Testis (tissue), 5 donors: ENCODE results near the gene PLBD2. TPM values are rescaled to one million over a fixed set of nuclear protein-coding genes. Genes with fewer than 3 reads are reported as not detected.

Experiments
- DNase-seq: peaks from one replicate; pipeline ENCODE4 v3.0.0-alpha.2; 2019
- H3K27ac ChIP-seq, 2 donors: fragments of 200-600 bp; sonication (generic); one replicate each; pipeline ENCODE4 v1.5.1; 2019
- H3K27me3 ChIP-seq: fragments of 200-600 bp; sonication (generic); one replicate; pipeline ENCODE4 v1.5.1; 2019
- H3K36me3 ChIP-seq: fragments of 200-600 bp; sonication (generic); one replicate; pipeline ENCODE4 v1.5.1; 2017; ENCODE audit warnings: low read depth; ENCODE audit errors: missing control alignments
- H3K4me1 ChIP-seq: fragments of 200-600 bp; sonication (generic); one replicate; pipeline ENCODE4 v1.5.1; 2019
- H3K4me3 ChIP-seq, 2 donors: fragments of 200-600 bp; sonication (generic); one replicate each; pipeline ENCODE4 v1.5.1; 2017 to 2019
- H3K9me3 ChIP-seq: fragments of 200-600 bp; sonication (generic); one replicate; pipeline ENCODE4 v1.5.1; 2017
- POLR2A ChIP-seq: fragments of 450-650 bp; IDR thresholded peaks from one replicate; pipeline ENCODE4 v1.6.1; 2017; ENCODE audit warnings: antibody characterized with exemption, mild to moderate bottlenecking, moderate library complexity
- WGBS, 2 donors: methylation state at CpG; one replicate each; pipeline ENCODE4 v1.1.5; 2018; 5-methylcytosine and 5-hydroxymethylcytosine counted together
- intact Hi-C: fragments of 100-400 bp; cut with DNase I; formaldehyde crosslinking; loops from one replicate; pipeline ENCODE4 v1.15.1; 2023; ENCODE audit warnings: low total_unique reads
- long read RNA-seq, 2 donors: transcript quantifications; one replicate each; lab custom pipeline, GENCODE V29; 2026
- polyA plus RNA-seq: library from polyadenylated mRNA; stranded (reverse); fragments of 350-450 nt; fragmentation: Illumina TruSeq; extraction: RNeasy Lipid Tissue Mini Kit (QIAGEN cat#74804); gene quantifications from one replicate; pipeline ENCODE4 v1.2.3, GENCODE V29; 2014; ENCODE audit warnings: low read depth, low replicate concordance; ENCODE audit not compliant: insufficient read depth
- total RNA-seq, 2 donors: library from RNA; depleted of rRNA; stranded (reverse); fragments of >200 nt; gene quantifications; one replicate each; pipeline ENCODE4 v1.2.3, GENCODE V29; 2016
- TF ChIP-seq, protein P1 (sequence below), 3 experiments: fragments of 450-650 bp in 2 of 3; fragments of 200-600 bp in 1 of 3; sonication (generic) in 1 of 3; IDR thresholded peaks; one replicate each; pipeline ENCODE4 v1.5.1; 2016 to 2019; ENCODE audit warnings: antibody characterized with exemption in 3 of 3, mild to moderate bottlenecking in 2 of 3, moderate library complexity in 1 of 3

PLBD2 gene, protein sequence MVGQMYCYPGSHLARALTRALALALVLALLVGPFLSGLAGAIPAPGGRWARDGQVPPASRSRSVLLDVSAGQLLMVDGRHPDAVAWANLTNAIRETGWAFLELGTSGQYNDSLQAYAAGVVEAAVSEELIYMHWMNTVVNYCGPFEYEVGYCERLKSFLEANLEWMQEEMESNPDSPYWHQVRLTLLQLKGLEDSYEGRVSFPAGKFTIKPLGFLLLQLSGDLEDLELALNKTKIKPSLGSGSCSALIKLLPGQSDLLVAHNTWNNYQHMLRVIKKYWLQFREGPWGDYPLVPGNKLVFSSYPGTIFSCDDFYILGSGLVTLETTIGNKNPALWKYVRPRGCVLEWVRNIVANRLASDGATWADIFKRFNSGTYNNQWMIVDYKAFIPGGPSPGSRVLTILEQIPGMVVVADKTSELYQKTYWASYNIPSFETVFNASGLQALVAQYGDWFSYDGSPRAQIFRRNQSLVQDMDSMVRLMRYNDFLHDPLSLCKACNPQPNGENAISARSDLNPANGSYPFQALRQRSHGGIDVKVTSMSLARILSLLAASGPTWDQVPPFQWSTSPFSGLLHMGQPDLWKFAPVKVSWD
- total RNA-seq, result 100 to 1,000 TPM; 120 to 126 TPM
- polyA plus RNA-seq, result 110 TPM
- long read RNA-seq, donor 1, full-length matches to known transcripts, result 14 of 33 reads
- long read RNA-seq, donor 1, partial matches to known transcripts, result 19 of 33 reads
- long read RNA-seq, donor 1, other reads (novel, unspliced or antisense), result 0 of 33 reads
- long read RNA-seq, donor 2, full-length matches to known transcripts, result 10 of 10 reads
- long read RNA-seq, donor 2, partial matches to known transcripts, result 0 of 10 reads
- long read RNA-seq, donor 2, other reads (novel, unspliced or antisense), result 0 of 10 reads

DNA sequence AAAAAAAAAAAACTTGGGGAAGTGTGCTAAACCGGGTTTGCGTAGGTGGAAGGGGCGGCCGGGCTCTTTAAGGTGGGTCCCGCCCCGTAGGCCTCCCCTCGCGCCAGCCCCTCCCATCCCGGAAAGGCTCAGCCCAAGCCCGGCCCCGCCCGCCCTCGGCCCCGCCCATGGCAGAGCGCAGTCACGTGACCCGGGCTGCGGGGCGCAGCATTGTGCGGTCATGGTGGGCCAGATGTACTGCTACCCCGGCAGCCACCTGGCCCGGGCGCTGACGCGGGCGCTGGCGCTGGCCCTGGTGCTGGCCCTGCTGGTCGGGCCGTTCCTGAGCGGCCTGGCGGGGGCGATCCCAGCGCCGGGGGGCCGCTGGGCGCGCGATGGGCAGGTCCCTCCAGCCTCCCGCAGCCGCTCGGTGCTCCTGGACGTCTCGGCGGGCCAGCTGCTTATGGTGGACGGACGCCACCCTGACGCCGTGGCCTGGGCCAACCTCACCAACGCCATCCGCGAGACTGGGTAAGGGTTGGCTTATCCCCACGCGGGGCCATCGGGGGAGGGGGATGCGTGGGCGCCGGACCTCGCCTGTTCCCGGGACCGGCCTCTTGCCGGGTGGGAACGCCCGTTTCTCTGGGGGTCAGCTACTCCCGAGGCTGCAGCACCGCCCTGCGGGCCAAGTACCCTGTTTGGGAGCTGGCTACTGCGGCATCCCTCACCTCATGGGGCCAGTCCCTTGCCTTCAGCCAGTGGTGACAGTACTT, at the start of gene PLBD2:
TSS of gene PLBD2 (plus strand) at position 207 of the 752 bp plus-strand sequence. CDS start at position 221, 14 bp downstream.
- peak; percentile 98 for DNase-seq
- intact Hi-C loops, result no loop called here
- TF ChIP-seq POLR2A, result no peak
- TF ChIP-seq, protein P1, sequence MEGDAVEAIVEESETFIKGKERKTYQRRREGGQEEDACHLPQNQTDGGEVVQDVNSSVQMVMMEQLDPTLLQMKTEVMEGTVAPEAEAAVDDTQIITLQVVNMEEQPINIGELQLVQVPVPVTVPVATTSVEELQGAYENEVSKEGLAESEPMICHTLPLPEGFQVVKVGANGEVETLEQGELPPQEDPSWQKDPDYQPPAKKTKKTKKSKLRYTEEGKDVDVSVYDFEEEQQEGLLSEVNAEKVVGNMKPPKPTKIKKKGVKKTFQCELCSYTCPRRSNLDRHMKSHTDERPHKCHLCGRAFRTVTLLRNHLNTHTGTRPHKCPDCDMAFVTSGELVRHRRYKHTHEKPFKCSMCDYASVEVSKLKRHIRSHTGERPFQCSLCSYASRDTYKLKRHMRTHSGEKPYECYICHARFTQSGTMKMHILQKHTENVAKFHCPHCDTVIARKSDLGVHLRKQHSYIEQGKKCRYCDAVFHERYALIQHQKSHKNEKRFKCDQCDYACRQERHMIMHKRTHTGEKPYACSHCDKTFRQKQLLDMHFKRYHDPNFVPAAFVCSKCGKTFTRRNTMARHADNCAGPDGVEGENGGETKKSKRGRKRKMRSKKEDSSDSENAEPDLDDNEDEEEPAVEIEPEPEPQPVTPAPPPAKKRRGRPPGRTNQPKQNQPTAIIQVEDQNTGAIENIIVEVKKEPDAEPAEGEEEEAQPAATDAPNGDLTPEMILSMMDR (IDR thresholded peaks at IDR 0.05), result no peak
- H3K36me3 ChIP-seq, result no peaks in the 10 kb centered on the region
- 0 to 2% methylated on average over 6 to 25 of the region's 67 CpGs for WGBS, 2 donors
- H3K27me3 ChIP-seq, result no peaks in the 10 kb centered on the region
- H3K4me1 ChIP-seq, result peaks cover 33% of the 10 kb centered on the region
- H3K27ac ChIP-seq, result peak within 1 kb of the TSS; percentile 88 to 89
- peak within 1 kb of the TSS; percentile 83 to 91 for H3K4me3 ChIP-seq
- no peaks in the 10 kb centered on the region for H3K9me3 ChIP-seq

DNA sequence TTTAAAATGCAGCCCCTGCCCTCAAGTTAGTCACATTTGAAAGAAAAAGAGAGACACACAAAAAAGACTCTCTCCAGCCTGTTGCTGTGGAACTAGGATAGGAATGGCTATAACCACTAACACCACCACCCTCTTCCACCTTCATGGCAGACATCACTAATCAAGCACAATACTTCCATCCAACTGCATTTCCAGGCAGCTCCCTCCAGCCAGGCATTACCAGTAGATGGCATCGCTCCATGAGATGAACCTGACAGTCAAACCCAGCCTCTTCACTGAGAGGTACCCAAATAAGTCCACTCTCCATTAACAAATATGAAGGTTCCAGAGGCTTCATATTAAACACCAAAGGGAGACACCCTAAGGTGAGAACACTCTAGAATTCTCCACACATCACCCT, 47.9 kb upstream of the PLBD2 start:
- no peaks in the 10 kb centered on the region for H3K36me3 ChIP-seq
- H3K9me3 ChIP-seq, result no peaks in the 10 kb centered on the region
- H3K4me3 ChIP-seq, result no peak overlapping the region
- H3K27me3 ChIP-seq, result no peaks in the 10 kb centered on the region
- 94 to 100% methylated on average over 1 of the region's 1 CpG for WGBS, 2 donors
- intact Hi-C loops, result no loop called here
- DNase-seq, result no peak
- no peaks in the 10 kb centered on the region for H3K4me1 ChIP-seq
- no peak overlapping the region for H3K27ac ChIP-seq
- no peak for TF ChIP-seq POLR2A
- TF ChIP-seq, protein P1 (IDR thresholded peaks at IDR 0.05), result no peak

DNA sequence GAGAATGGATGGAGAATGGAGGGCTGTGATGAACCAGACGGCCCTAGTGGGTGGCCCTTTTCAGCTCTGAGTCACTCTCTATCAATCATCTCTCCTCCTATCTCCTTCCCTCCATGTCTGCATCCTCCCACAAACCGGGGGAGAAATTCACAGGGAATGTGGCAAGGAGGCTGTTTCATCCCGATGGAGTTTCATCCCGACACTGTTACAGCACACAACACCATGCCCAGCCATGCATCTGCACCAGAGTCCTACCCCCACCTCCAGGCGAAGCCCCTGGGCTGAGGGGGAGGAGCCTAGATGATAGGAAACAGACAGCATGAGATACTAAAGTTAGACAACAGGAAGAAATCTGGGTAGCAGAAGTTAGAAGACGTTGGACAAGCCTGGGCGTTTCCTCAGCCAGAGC, 44.3 kb upstream of the PLBD2 start:
- Histone ChIP-seq H3K36me3 (no peaks in the 10 kb centered on the region), H3K4me3 (no peak overlapping the region), H3K4me1 (no peaks in the 10 kb centered on the region), H3K27me3 (no peaks in the 10 kb centered on the region), H3K27ac (no peak overlapping the region), H3K9me3 (no peaks in the 10 kb centered on the region)
- TF ChIP-seq, protein P1 (IDR thresholded peaks at IDR 0.05), result no peak
- no peak for TF ChIP-seq POLR2A
- 52 to 62% methylated on average over 7 of the region's 7 CpGs for WGBS, 2 donors
- no peak for DNase-seq
- intact Hi-C loops, result no loop called here

DNA sequence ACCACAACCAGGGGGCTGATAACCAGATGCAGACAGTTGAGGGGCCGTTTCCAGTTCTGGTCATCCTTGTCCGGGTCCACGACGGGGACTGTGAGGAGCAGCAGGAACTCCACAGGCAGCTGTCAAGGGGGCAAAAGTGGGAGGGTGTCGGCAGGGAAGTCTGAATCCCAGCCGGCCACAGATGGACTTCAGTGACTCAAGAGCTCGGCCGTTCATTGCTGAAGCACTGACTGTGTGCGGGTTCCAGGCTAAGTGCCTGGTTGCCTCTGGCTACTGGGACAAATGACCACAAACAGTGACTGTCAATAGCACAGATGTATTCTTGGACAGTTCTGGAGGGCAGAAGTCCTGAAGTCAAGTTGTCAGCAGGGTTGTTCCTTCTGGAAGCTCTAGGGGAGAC, 43.0 kb upstream of the PLBD2 start:
- Histone ChIP-seq H3K27ac (peak overlapping the region in 1 of 2 donors; percentile 14), H3K9me3 (no peaks in the 10 kb centered on the region), H3K4me1 (no peaks in the 10 kb centered on the region), H3K27me3 (no peaks in the 10 kb centered on the region), H3K4me3 (no peak overlapping the region), H3K36me3 (no peaks in the 10 kb centered on the region)
- no peak for DNase-seq
- TF ChIP-seq POLR2A, result no peak
- TF ChIP-seq, protein P1 (IDR thresholded peaks at IDR 0.05), result no peak
- intact Hi-C loops, result no loop called here
- WGBS, 2 donors, result 78 to 83% methylated on average over 5 to 9 of the region's 9 CpGs
